GM19467 (cell line): Measurements from ENCODE around the gene TKT.
A peak's percentile ranks its signal among the peaks of the same experiment; 100 is the strongest.

Source experiments
- ATAC-seq: cut with Tn5 transposase; IDR thresholded peaks from one replicate; pipeline ENCODE4 v1.9.1; 2021; ENCODE audit warnings: mild to moderate bottlenecking, moderate library complexity; ENCODE audit not compliant: unreplicated experiment

TKT gene

DNA sequence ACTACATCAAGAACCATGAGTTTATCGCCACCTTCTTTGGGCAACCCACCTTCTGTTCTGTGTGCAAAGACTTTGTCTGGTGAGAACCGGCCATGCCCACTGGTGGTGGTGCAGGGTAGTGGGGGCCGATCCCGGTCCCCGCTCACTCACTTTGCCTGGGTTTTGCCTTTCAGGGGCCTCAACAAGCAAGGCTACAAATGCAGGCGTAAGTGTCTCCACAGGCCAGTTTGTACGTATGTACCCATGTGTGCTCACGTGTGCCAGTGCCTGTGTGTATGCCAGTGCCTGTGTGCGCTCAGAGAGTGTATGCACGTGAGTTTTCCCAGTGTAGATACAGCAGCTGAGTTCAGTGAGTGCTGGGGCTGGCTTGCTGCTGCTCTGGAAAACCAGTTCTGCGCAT lies 74.3 kb downstream of the TKT start:
- ATAC-seq: no peak

DNA sequence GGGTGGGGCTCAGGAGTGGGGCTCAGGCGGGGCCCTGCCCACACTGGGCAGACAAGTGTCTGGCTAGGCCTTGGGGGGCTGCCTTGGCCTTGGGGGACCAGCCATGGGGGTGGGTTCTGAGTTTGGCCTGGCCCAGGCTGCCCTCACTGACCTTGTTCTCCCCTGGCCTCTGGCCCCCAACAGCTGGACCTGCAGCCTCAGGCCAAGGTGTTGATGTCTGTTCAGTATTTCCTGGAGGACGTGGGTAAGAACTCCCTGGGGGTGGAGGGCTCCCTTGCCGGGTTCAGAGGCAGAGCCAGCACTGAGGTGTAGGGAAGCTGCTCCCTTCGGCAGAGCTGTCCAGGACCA lies 74.8 kb downstream of the TKT start:
- ATAC-seq: peak; percentile 12

DNA sequence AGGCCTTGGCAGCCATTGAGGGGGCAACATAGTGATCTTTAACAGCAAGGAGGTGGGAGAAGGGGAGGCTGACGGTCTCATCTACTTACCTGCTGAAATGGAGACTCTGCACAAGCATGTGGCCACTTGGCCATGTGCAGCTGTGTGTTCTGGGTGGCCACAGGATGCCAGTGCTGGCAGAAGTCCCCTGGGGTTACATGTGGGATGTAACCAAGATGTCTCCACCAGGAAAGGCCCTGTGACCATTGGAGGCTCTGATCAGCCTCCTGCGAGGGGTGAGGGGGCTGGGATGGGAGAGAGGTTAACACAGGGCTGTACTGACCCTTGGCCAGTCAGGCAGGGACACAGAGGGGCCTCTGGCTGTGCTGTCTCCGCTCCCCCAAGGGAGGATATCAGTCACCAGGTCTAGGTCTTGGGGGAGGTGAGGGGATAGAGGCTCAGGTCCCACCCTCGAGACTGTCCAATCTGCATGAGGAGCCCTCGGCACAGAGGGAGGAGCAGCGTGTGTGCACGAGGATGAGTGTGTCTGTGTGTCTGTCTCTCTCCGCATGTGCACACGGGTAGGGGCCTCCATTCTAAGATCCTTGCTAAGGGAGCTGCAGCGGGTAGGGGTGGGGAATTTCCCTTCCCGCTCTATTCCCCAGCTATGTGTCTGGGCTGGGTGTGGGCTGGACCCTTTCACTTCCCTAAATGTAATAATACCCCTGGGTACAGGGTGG lies 75.4 kb downstream of the TKT start:
- peak; percentile 85 for ATAC-seq

DNA sequence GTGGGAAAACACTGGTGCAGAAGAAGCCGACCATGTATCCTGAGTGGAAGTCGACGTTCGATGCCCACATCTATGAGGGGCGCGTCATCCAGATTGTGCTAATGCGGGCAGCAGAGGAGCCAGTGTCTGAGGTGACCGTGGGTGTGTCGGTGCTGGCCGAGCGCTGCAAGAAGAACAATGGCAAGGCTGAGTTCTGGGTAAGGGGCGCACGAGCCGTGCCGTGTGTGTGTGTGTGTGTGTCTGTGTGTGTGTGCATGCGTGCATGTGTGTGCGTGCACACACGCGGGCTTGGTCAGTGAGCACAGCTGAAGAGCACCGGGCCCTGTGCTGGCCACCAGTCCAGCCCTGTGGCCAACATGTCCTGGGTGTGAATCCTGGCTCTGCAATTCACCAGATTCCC lies 76.2 kb downstream of the TKT start:
- ATAC-seq: no peak

DNA sequence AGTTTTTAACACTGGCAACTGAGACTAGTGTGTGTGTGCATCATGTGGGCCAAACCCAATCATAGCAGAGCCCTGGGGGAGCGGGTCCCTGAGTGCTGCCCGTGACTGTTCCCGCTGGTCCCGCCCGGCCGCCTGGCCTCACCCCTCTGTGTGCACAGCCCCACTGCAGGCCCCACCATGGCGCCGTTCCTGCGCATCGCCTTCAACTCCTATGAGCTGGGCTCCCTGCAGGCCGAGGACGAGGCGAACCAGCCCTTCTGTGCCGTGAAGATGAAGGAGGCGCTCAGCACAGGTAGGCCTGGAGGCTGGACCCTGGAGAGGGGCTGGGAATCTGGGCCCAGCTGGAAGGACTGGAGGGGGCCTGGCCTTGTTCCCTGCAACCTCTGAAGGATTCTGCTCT lies 77.6 kb downstream of the TKT start:
- no peak for ATAC-seq

DNA sequence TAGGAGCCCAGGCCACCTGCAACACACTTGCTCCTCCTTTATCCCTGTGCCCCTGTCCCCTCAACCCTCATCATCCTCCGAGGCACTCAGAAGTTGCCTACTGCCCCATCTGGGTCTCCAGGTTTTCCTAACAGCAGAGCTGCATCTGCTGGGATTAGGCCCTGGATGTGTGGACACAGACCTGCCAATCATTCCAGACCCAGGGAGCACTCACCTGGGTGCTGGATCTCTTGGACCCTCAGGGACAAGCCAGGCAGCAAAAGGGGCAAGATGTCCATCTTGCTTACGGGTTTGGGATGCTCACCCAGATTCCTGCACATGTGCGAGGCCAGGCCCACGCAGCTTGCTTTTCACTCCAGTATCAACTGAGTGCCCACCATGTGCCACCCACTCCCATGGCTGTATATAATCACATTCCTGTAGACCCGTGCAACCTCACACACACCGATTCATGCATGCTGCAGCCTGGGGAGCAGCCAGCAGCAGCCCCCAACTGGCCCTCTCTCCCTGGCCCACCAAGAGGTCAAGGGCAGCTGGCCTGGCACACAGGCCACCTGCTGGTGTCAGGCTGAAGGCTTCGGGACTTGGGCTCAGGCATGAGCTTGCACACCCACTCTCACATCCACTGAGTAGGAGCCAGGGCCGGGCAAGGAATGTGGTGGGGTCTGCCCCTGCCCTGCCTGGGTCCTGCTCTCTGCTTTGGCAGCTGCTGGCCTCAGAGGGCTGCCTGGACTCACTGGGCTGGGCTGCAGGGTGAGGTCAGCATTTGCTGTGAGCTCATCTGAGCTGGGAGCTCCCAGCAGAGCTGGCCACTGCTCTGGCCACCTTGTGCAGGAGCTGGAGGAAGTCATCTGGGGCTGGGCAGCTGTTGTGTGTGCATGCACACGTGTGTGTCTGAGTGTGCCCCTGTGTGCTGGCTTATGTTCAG lies 79.9 kb downstream of the TKT start:
- no peak for ATAC-seq
